ENCODE data around the gene EFNA4. TPM values are rescaled to one million over a fixed set of nuclear protein-coding genes. Genes with fewer than 3 reads are reported as not detected.

EFNA4 gene
- total RNA-seq, 1 experiment from 2014 or later, result 9.8 TPM

DNA sequence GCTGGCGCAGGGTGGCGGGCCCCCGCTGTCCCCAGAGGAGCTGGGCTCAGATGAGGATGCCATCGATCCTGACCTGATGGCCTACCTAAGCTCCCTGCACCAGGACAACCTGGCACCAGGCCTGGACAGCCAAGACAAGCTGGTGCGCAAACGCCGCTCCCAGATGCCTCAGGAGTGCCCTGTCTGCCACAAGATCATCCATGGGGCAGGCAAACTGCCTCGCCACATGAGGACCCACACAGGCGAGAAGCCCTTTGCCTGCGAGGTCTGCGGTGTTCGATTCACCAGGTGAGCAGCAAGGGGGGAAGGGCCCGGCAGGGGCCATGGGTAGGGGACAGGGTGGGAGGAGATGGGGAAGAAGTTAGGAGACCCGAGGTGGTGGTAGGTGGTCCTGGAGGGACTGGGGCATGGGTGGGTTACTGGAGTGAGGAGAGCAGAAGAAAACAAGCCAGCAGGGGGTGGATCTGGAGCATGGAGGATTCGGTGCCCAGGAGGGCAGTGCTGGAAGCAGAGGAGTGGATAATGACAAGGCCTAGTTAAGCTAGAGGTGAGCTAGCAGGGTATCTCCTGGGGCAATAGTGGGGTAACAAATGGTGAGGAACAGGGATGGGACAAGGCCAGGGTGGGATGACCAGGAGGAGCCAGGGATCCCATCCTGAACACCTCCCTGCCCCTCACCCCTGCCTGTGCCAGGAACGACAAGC, 47.9 kb upstream of the EFNA4 start:
- Histone ChIP-seq H3K27me3 (ENCODE audit: insufficient read depth, low read length) (no peaks in the 10 kb centered on the region), H3K9me3 (ENCODE audit: control insufficient read depth in 1 of 2, insufficient read depth in 1 of 2, low read depth in 1 of 2, low read length in 2 of 2) (no peaks in the 10 kb centered on the region), H3K79me2 (ENCODE audit: insufficient read depth, low read length) (peaks cover 25% of the 10 kb centered on the region; the same call in 1 of the 2 replicates), H3K36me3 (ENCODE audit: control insufficient read depth in 1 of 2, insufficient read depth in 2 of 2, low read length in 2 of 2) (peaks cover 11 to 27% of the 10 kb centered on the region in 2 experiments; a peak in 3 of 4 replicates), H3K4me1 (ENCODE audit: control insufficient read depth in 1 of 2, insufficient read depth in 2 of 2, low read length in 2 of 2) (peaks cover 28 to 64% of the 10 kb centered on the region in 2 experiments), H3K4me3 (replicated peaks in 1 of 2; ENCODE audit: low read depth in 1 of 2, low read length in 2 of 2) (no peak overlapping the region), H3K9me2 (ENCODE audit: insufficient read depth) (no peaks in the 10 kb centered on the region), H2AFZ (ENCODE audit: low read depth, low read length, poor library complexity, severe bottlenecking) (no peak overlapping the region), H3K27ac (ENCODE audit: low read depth, low read length) (peak overlapping the region; percentile 89; the same call in 1 of the 2 replicates), H3K9ac (ENCODE audit: low read length) (no peak overlapping the region), H4K20me1 (ENCODE audit: insufficient read depth) (no peaks in the 10 kb centered on the region), H3K4me2 (ENCODE audit: low read length) (no peak overlapping the region)
- POLR2A ChIA-PET, result interaction anchor here (1.1 to 1.6 kb wide), 3 partner anchors 13 to 15 kb away, joined by 3 to 7 read pairs (median 4); partner anchors contain the start of gene ZBTB7B
- DNase-seq (ENCODE audit: low read depth, low spot score), result no peak
- RAD21 ChIA-PET (ENCODE audit: low non-redundant PET in 1 of 2, low total read pairs in 2 of 2, uncharacterized antibody in 2 of 2, unreplicated experiment in 2 of 2), result no interaction called here
- intact Hi-C loops (cut with micrococcal nuclease), result loop anchor here (2.0 kb wide), 2 partner anchors 13 to 69 kb away; partner anchors contain the start of gene ZBTB7B
- ATAC-seq, result no peak
- CTCF ChIA-PET, result interaction anchor here (1.0 to 3.0 kb wide), 5 partner anchors 11 to 76 kb away, joined by 3 to 10 read pairs (median 3); partner anchors contain the start of gene ADAM15
- BruUV-seq (replicated peaks), result no TSS peak
- TF ChIP-seq SIN3A (IDR thresholded peaks at IDR 0.05; ENCODE audit: low read depth) (no peak), POLR2AphosphoS5 (IDR thresholded peaks at IDR 0.05; ENCODE audit: low read depth, low read length) (0 out of 2 replicates have a peak, but pooled peaks have one; percentile 12)

DNA sequence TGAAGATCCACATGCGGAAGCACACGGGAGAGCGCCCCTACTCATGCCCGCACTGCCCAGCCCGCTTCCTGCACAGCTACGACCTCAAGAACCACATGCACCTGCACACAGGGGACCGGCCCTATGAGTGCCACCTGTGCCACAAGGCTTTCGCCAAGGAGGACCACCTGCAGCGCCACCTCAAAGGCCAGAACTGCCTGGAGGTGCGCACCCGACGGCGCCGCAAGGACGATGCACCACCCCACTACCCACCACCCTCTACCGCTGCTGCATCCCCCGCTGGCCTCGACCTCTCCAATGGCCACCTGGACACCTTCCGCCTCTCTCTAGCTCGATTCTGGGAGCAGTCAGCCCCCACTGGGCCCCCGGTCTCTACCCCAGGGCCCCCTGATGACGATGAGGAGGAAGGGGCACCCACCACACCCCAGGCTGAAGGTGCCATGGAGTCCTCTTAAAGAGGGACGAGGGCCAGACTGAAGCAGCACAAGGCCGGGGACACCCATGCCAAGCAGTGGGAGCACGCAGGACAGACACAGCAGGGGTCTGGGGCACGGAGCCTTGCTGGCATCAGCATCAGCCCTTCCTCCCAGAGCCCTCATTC, 47.2 kb upstream of the EFNA4 start:
- no peak overlapping the region for H2AFZ ChIP-seq (ENCODE audit: low read depth, low read length, poor library complexity, severe bottlenecking)
- H3K4me3 ChIP-seq (replicated peaks in 1 of 2; ENCODE audit: low read depth in 1 of 2, low read length in 2 of 2), result no peak overlapping the region
- ATAC-seq (no peak), DNase-seq (ENCODE audit: low read depth, low spot score) (no peak)
- peaks cover 25 to 62% of the 10 kb centered on the region in 2 experiments for H3K4me1 ChIP-seq (ENCODE audit: control insufficient read depth in 1 of 2, insufficient read depth in 2 of 2, low read length in 2 of 2)
- peak overlapping the region; percentile 60 for H3K9ac ChIP-seq (ENCODE audit: low read length)
- BruUV-seq (replicated peaks), result no TSS peak
- peaks cover 19% of the 10 kb centered on the region; the same call in 1 of the 2 replicates for H3K79me2 ChIP-seq (ENCODE audit: insufficient read depth, low read length)
- CTCF ChIA-PET, result interaction anchor here (1.0 to 3.0 kb wide), 9 partner anchors 12 to 110 kb away, joined by 3 to 10 read pairs (median 4); partner anchors contain the start of gene ADAM15
- no peaks in the 10 kb centered on the region for H3K9me2 ChIP-seq (ENCODE audit: insufficient read depth)
- H3K27ac ChIP-seq (ENCODE audit: low read depth, low read length), result peak overlapping the region; percentile 89
- no peaks in the 10 kb centered on the region for H3K27me3 ChIP-seq (ENCODE audit: insufficient read depth, low read length)
- no peaks in the 10 kb centered on the region for H4K20me1 ChIP-seq (ENCODE audit: insufficient read depth)
- H3K36me3 ChIP-seq (ENCODE audit: control insufficient read depth in 1 of 2, insufficient read depth in 2 of 2, low read length in 2 of 2), result peaks cover 8 to 27% of the 10 kb centered on the region in 2 experiments; a peak in 3 of 4 replicates
- no peaks in the 10 kb centered on the region for H3K9me3 ChIP-seq (ENCODE audit: control insufficient read depth in 1 of 2, insufficient read depth in 1 of 2, low read depth in 1 of 2, low read length in 2 of 2)
- RAD21 ChIA-PET (ENCODE audit: low non-redundant PET in 1 of 2, low total read pairs in 2 of 2, uncharacterized antibody in 2 of 2, unreplicated experiment in 2 of 2), result interaction anchor here in 1 of 2 experiments (0.6 kb wide), 1 partner anchor 113 kb away, joined by 3 read pairs; no protein-coding TSS in a partner anchor
- POLR2A ChIA-PET, result interaction anchor here (1.0 to 1.6 kb wide), 8 partner anchors 9 to 69 kb away, joined by 3 to 8 read pairs (median 4); partner anchors contain the start of gene ZBTB7B
- intact Hi-C loops (cut with micrococcal nuclease), result loop anchor here (2.0 kb wide), 2 partner anchors 14 to 68 kb away; partner anchors contain the start of gene ZBTB7B
- TF ChIP-seq CBX3 (IDR thresholded peaks at IDR 0.05; ENCODE audit: low read depth) (no peak), POLR2AphosphoS5 (IDR thresholded peaks at IDR 0.05; ENCODE audit: low read depth, low read length) (0 out of 2 replicates have a peak, but pooled peaks have one; percentile 1)
- peak overlapping the region; percentile 82; the same call in 1 of the 2 replicates for H3K4me2 ChIP-seq (ENCODE audit: low read length)
